Left colon (tissue), 2 donors: ENCODE results near the gene ACACA. TPM values are rescaled to one million over a fixed set of nuclear protein-coding genes. Genes with fewer than 3 reads are reported as not detected.

ENCODE experiments used
- ATAC-seq: fragments of 200-7000 bp; cut with Tn5 transposase; one replicate; pipeline ENCODE4 v1.9.1; 2020; ENCODE audit warnings: mild to moderate bottlenecking, moderate library complexity
- DNase-seq, 2 donors: peaks; one replicate each; pipeline ENCODE4 v3.0.0-alpha.2; 2020
- intact Hi-C, 2 donors: fragments of 100-400 bp; cut with DNase I in 1 of 2; cut with micrococcal nuclease in 1 of 2; formaldehyde crosslinking; loops; one replicate each; pipeline versions ENCODE4 v1.11.2 to v1.14.0; 2022; cut with DNase I, micrococcal nuclease
- total RNA-seq, 2 donors: library from RNA; stranded (reverse); fragmentation: NEBNext Ultra II Directional; extraction: Animal tissue kit (Norgen Biotek cat#: 25700); gene quantifications; one replicate each; pipeline ENCODE4 v1.2.1, GENCODE V29; 2021
- donor health status: DM: no; HTN: no; CAD: no.
- donor health status: DM: yes; HTN: yes; CAD: no.

Gene ACACA
- total RNA-seq, 2 donors from 2014 or later, result 47.8 to 72.1 TPM

GRCh38 chr17:37043201-37043600 lies 363.4 kb downstream of the ACACA start:
- DNase-seq, result no peak
- intact Hi-C loops, result loop anchor here in 1 of 2 donors (10.0 kb wide), 1 partner anchor 418 kb away; no protein-coding TSS in a partner anchor
- no peak for ATAC-seq

- DNase-seq (no peak), ATAC-seq (no peak)
- intact Hi-C loops, result loop anchor here in 1 of 2 donors (10.0 kb wide), 1 partner anchor 417 kb away; no protein-coding TSS in a partner anchor
These were observed 364.7 kb downstream of the ACACA start for GRCh38 chr17:37041932-37042331.

GRCh38 chr17:37039269-37039668 lies 367.4 kb downstream of the ACACA start:
- intact Hi-C loops, result no loop called here
- DNase-seq (no peak), ATAC-seq (no peak)

GRCh38 chr17:37037590-37038155 lies 369.0 kb downstream of the ACACA start:
- ATAC-seq, result no peak
- intact Hi-C loops, result no loop called here
- no peak for DNase-seq

Other genes with a start within 250 kb of the ACACA start
- not detected for gene C17orf78, start 30.9 kb downstream of the ACACA start, total RNA-seq
- gene TADA2A, start 50 bp upstream of the ACACA start, total RNA-seq, result 10 to 100 TPM; 19.7 to 24.2 TPM
- gene DUSP14, start 83.1 kb upstream of the ACACA start, total RNA-seq, result 1 to 10 TPM; 2.0 to 3.4 TPM
- 10 to 100 TPM; 35.9 to 38.9 TPM for gene SYNRG, start 202.6 kb upstream of the ACACA start, total RNA-seq
- 10 to 100 TPM; 25.0 to 28.1 TPM for gene DDX52, start 236.6 kb upstream of the ACACA start, total RNA-seq